Pancreas (tissue), 10 donors: ENCODE measurements around the gene PGPEP1. TPM values are rescaled to one million over a fixed set of nuclear protein-coding genes. Genes with fewer than 3 reads are reported as not detected.

Experiments used
- ATAC-seq, 4 donors: fragments of 200-7000 bp; cut with Tn5 transposase; one replicate each; pipeline versions ENCODE4 v1.8.0 to v1.9.1; 2020; ENCODE audit warnings: mild to moderate bottlenecking in 4 of 4, moderate library complexity in 4 of 4
- DNase-seq, 6 donors: peaks; one replicate each; pipeline ENCODE4 v3.0.0-alpha.2; 2020
- FAIRE-seq: peaks from 2 replicates; lab custom pipeline; 2012; peaks lifted over from hg19 to GRCh38; lab: Jason Lieb, UNC
- H3K27ac ChIP-seq, 4 donors: fragments of 200-600 bp; sonication (generic); 1 replicate in 3 of 4; 2 replicates in 1 of 4; pipeline versions ENCODE4 v1.5.0 to v1.8.0; 2020
- H3K27me3 ChIP-seq, 4 donors: fragments of 200-600 bp; one replicate each; pipeline ENCODE4 v1.8.0; 2021
- H3K36me3 ChIP-seq, 3 donors: fragments of 200-600 bp; sonication (generic) in 1 of 3; one replicate each; pipeline versions ENCODE4 v1.5.0 to v1.8.0; 2020 to 2021
- H3K4me1 ChIP-seq, 3 donors: fragments of 200-600 bp; one replicate each; pipeline ENCODE4 v1.8.0; 2021
- H3K4me3 ChIP-seq, 4 donors: fragments of 200-600 bp; sonication (generic) in 2 of 4; one replicate each; pipeline versions ENCODE4 v1.5.0 to v1.8.0; 2020 to 2021
- H3K9me3 ChIP-seq, 4 donors: fragments of 200-600 bp; one replicate each; pipeline ENCODE4 v1.8.0; 2021
- WGBS, 2 donors: extraction: QIAGEN DNeasy Blood & Tissue Kit; methylation state at CpG; one replicate each; pipeline ENCODE4 v1.1.7; 2013; 5-methylcytosine and 5-hydroxymethylcytosine counted together
- intact Hi-C, 3 donors: fragments of 100-400 bp; cut with DNase I; formaldehyde crosslinking; loops; one replicate each; pipeline versions ENCODE4 v1.11.1 to v1.14.2; 2022
- polyA plus RNA-seq, 2 donors: library from polyadenylated mRNA; stranded (reverse); fragments of 200-250 nt; gene quantifications; one replicate each; pipeline ENCODE4 v1.2.3, GENCODE V29; 2013
- total RNA-seq, 6 donors: library from RNA; stranded (reverse); fragmentation: NEBNext Ultra II Directional in 4 of 6; extraction: Animal tissue kit (Norgen Biotek cat#: 25700) in 4 of 6; gene quantifications; one replicate each; pipeline versions ENCODE4 v1.2.1 to v1.2.4, GENCODE V29; 2021 to 2023
- TF ChIP-seq, protein P1 (sequence below), 4 donors: fragments of 200-600 bp; sonication (generic) in 3 of 4; IDR thresholded peaks; one replicate each; pipeline versions ENCODE4 v1.5.0 to v1.8.0; 2021; ENCODE audit warnings: antibody characterized with exemption in 4 of 4
- donor health status: healthy with polysubstance abuse.
- donor health status: DM: no; HTN: no; CAD: no; lungs with moderate emphysema.
- donor health status: DM: no; HTN: no; CAD: no.
- donor health status: control.
- donor health status: control.
- donor health status: Bipolar disorder and iron deficiency.
- donor health status: DM: yes; HTN: yes; CAD: no.
- donor health status: DM: no; HTN: no; CAD: no.
- donor health status: DM: no; HTN: no; CAD: no.
- donor health status: DM: yes; HTN: yes; CAD: no.

The PGPEP1 gene
- total and polyA plus RNA-seq, 8 donors, result 10.4 to 44.4 (median 36.7) TPM

DNA sequence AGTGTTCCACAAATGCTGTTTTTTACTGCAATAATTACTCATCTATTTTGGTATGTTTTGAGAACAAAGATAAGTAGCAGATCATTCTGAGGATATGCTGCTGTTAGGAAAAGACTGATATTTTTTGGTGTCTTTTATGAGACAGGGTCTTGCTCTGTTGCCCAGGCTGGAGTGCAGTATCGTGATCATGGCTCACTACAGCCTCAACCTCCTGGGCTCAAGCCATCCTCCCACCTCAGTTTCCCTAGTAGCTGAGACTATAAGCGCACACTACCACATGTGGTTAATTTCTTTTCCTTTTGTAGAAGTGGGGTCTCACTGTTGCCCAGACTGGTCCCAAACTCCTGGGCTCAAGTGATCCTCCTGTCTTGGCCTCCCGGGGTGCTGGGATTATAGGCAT is 27.0 kb upstream of the PGPEP1 start:
- TF ChIP-seq, protein P1, sequence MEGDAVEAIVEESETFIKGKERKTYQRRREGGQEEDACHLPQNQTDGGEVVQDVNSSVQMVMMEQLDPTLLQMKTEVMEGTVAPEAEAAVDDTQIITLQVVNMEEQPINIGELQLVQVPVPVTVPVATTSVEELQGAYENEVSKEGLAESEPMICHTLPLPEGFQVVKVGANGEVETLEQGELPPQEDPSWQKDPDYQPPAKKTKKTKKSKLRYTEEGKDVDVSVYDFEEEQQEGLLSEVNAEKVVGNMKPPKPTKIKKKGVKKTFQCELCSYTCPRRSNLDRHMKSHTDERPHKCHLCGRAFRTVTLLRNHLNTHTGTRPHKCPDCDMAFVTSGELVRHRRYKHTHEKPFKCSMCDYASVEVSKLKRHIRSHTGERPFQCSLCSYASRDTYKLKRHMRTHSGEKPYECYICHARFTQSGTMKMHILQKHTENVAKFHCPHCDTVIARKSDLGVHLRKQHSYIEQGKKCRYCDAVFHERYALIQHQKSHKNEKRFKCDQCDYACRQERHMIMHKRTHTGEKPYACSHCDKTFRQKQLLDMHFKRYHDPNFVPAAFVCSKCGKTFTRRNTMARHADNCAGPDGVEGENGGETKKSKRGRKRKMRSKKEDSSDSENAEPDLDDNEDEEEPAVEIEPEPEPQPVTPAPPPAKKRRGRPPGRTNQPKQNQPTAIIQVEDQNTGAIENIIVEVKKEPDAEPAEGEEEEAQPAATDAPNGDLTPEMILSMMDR (IDR thresholded peaks at IDR 0.05), result no peak
- no peak for FAIRE-seq
- Histone ChIP-seq H3K27ac (no peak overlapping the region), H3K4me3 (no peak overlapping the region), H3K36me3 (peaks cover 0 to 9% (median 0%) of the 10 kb centered on the region in 3 donors), H3K4me1 (peaks cover 0 to 3% (median 0%) of the 10 kb centered on the region in 3 donors), H3K9me3 (no peaks in the 10 kb centered on the region), H3K27me3 (no peaks in the 10 kb centered on the region)
- intact Hi-C loops, result no loop called here
- ATAC-seq, result no peak
- WGBS, 2 donors, result 95 to 97% methylated on average over 3 of the region's 3 CpGs
- no peak for DNase-seq

DNA sequence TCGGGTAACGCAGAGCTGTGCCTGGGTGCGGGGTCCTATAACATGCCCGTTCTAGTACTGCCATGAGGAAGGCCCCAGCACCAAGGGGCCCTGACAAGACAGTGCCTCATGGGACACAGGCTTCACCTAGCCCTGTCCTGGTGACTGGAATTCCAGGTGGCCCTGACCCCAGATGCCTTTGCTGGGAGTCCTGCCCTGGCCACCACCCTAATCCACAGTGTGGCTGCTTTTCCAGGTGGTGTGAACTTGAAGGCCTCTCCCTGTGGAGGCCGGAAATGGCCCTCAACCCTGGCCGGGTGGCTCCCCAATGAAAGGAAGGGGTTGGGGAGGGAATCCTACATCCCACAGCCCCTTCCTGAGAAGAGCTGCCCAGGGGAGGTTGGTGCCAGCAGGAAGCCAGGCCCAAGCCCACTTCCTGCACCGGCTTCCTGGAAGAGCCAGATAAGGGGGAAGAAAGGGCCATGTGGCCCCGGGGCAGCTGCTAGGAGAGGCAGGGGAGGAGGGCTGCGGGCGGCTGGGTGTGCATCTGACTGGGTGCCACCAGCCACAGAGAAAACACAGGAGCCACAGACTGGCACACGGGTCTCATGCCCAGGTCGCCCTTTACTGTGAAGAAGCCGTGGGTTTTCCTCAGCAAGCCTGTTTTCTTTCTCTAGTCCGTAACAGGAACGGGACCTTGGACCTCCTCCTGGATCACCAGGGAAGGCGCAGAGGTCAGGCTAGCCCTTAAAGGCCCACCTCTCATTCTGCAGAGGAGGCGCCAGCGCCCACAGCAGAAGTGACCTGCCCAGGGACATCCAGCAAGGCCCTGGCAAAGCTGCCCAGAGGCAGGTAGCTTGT is 22.2 kb upstream of the PGPEP1 start:
- H3K9me3 ChIP-seq, result no peaks in the 10 kb centered on the region
- no peak for DNase-seq
- peaks cover 0 to 37% (median 6%) of the 10 kb centered on the region in 3 donors for H3K4me1 ChIP-seq
- 64 to 70% methylated on average over 18 of the region's 18 CpGs for WGBS, 2 donors
- no peak for FAIRE-seq
- H3K36me3 ChIP-seq, result no peaks in the 10 kb centered on the region
- ATAC-seq, result peak in 1 of 4 donors; percentile 4
- H3K27me3 ChIP-seq, result no peaks in the 10 kb centered on the region
- no peak overlapping the region for H3K4me3 ChIP-seq
- intact Hi-C loops, result no loop called here
- peak overlapping the region in 2 of 4 donors; percentile 56 to 62 for H3K27ac ChIP-seq
- TF ChIP-seq, protein P1 (IDR thresholded peaks at IDR 0.05), result no peak

DNA sequence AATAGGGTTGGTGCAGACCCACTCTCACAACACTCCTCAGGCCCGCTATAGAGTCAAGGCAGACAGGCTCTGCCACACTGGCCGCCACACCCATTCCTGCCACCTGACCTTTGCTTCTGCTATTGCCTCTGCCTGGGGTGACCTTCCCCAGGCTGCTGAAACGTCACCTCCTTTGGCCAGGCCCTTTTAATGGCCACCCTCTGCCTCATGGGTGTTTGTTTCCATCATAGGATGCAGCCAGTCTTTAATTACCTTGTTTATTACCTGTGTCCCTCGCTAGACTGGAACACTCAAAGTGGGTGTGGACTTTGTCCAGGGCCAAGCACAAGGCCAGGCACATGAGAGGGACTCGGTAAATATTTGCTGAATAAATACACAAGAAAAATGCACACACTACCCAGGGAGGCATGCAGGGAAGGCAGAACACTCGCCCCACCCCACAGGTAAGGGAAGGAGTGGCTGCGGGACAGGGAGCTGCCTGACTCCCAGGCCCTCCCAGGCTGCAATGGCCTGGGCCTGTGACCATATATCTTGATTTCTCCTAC is 20.7 kb upstream of the PGPEP1 start:
- intact Hi-C loops, result no loop called here
- ATAC-seq (peak in 2 of 4 donors; percentile 16 to 27), FAIRE-seq (no peak), DNase-seq (peak in 3 of 6 donors; percentile 33 to 62 (median 47))
- Histone ChIP-seq H3K27ac (peak overlapping the region in 1 of 4 donors; percentile 57), H3K4me3 (no peak overlapping the region), H3K4me1 (peaks cover 7 to 43% (median 15%) of the 10 kb centered on the region in 3 donors), H3K27me3 (no peaks in the 10 kb centered on the region), H3K9me3 (no peaks in the 10 kb centered on the region), H3K36me3 (no peaks in the 10 kb centered on the region)
- TF ChIP-seq, protein P1 (IDR thresholded peaks at IDR 0.05), result no peak
- WGBS, 2 donors, result 46 to 54% methylated on average over 7 of the region's 7 CpGs

DNA sequence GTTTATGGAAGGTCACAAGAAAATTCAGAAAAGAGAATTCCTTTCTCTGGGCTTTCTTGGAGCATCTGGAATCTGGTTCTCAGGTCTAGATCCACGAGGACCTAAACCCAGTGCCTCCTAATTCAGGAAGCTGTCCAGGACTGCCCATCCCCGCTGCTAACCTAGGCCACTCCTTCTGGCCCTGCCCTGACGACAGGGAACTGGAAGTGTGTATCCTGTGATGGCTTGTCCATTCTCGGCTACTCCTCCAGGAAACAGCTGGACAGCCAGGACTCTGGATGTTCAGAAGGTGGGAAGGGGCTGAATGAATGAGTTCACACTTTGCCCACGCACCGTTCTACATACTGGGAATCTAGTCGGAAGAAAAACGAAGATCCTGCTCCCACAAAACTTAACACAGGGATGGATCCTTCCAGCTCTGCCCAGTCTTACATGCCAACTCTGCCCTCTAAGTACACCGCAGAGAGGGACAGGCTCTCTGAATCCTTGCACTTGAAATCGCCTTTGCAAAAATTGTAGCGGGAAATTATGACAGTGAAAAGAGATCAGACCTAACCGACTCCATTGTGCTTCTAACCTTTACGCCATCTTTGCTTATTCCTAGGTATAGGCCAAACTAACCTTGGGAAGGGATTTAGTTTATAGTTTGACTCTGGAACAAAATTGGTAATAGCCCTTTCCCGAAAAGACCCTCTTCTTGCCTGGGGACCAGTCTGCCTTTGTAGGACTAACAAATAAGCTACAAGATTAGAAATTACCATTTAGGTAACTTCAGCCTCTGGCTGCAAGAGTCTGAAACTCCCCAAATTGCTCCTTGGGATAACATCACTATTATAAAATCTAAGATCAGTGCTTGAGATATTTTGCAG is 19.3 kb upstream of the PGPEP1 start:
- intact Hi-C loops, result no loop called here

More for the DNA sequence above, 19.3 kb upstream of the PGPEP1 start:
- WGBS, 2 donors, result 76 to 78% methylated on average over 14 of the region's 14 CpGs
- ATAC-seq (no peak), DNase-seq (no peak), FAIRE-seq (no peak)
- TF ChIP-seq, protein P1 (IDR thresholded peaks at IDR 0.05), result no peak
- Histone ChIP-seq H3K9me3 (no peaks in the 10 kb centered on the region), H3K27me3 (no peaks in the 10 kb centered on the region), H3K36me3 (no peaks in the 10 kb centered on the region), H3K27ac (peak overlapping the region in 1 of 4 donors; percentile 57), H3K4me3 (no peak overlapping the region), H3K4me1 (peaks cover 7 to 43% (median 15%) of the 10 kb centered on the region in 3 donors)
